ENCODE results near the gene KIRREL1.

DNA sequence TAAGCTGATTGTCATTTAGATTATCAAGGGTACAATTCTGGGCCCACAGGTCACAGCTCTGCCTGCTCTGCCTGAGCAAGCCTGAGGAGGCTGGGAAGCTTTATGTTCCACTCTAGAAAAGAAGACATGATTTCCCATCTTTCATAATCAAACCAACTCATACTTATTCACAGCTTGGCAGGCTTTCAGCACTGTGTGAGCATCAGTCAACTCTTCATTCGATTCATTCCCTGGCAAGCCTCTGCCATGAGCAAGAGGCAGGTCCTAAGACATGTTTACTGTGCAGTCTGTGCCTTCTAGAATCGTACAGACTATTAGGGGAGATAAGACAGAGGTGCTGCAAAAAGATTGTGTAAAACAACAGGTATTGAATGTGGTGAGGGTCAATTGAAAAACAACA, 24.5 kb upstream of the KIRREL1 start:
- TF ChIP-seq, protein P1, sequence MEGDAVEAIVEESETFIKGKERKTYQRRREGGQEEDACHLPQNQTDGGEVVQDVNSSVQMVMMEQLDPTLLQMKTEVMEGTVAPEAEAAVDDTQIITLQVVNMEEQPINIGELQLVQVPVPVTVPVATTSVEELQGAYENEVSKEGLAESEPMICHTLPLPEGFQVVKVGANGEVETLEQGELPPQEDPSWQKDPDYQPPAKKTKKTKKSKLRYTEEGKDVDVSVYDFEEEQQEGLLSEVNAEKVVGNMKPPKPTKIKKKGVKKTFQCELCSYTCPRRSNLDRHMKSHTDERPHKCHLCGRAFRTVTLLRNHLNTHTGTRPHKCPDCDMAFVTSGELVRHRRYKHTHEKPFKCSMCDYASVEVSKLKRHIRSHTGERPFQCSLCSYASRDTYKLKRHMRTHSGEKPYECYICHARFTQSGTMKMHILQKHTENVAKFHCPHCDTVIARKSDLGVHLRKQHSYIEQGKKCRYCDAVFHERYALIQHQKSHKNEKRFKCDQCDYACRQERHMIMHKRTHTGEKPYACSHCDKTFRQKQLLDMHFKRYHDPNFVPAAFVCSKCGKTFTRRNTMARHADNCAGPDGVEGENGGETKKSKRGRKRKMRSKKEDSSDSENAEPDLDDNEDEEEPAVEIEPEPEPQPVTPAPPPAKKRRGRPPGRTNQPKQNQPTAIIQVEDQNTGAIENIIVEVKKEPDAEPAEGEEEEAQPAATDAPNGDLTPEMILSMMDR (IDR thresholded peaks at IDR 0.05; ENCODE audit: low read length): no peak
- no peak for TF ChIP-seq EZH2 (IDR thresholded peaks at IDR 0.05; ENCODE audit: borderline replicate concordance, low read length)
